Measurements from ENCODE around the gene DOCK9. TPM values are rescaled to one million over a fixed set of nuclear protein-coding genes. Genes with fewer than 3 reads are reported as not detected.

DOCK9 gene
- polyA plus RNA-seq, 1 experiment = 14.5 TPM

GRCh38 chr13:98752467-98753290 is 225.2 kb downstream of the DOCK9 start, which contains the start of gene SLC15A1:
Gene SLC15A1, minus strand, starts transcription at chr13:98752672. Its CDS starts 74 bp downstream, at chr13:98752598.
- no peak for TF ChIP-seq CTCF (IDR thresholded peaks at IDR 0.05; ENCODE audit: insufficient read depth, low read depth, low read length)
- H3K4me3 ChIP-seq (ENCODE audit: low read depth, low read length) = peak within 1 kb of the TSS; percentile 16; the same call in 1 of the 2 replicates
- peaks cover 30% of the 10 kb centered on the region for H3K27me3 ChIP-seq (ENCODE audit: control insufficient read depth, insufficient read depth, low read length)
- ChIA-PET POLR2A (no interaction called here), CTCF (no interaction called here)
- no peak for DNase-seq (ENCODE audit: low read depth)
- H3K36me3 ChIP-seq (ENCODE audit: control insufficient read depth, insufficient read depth, low read length) = no peaks in the 10 kb centered on the region

GRCh38 chr13:98751861-98752466 is 225.9 kb downstream of the DOCK9 start:
- ChIA-PET CTCF (interaction anchor here (1.6 kb wide), 1 partner anchor 10 kb away, joined by 8 read pairs; no protein-coding TSS in a partner anchor), POLR2A (interaction anchor here (0.5 kb wide), 1 partner anchor 51 kb away, joined by 3 read pairs; no protein-coding TSS in a partner anchor)
- no peak for DNase-seq (ENCODE audit: low read depth)
- Histone ChIP-seq H3K4me3 (ENCODE audit: low read depth, low read length) (peak overlapping the region; percentile 16; the same call in 1 of the 2 replicates), H3K27me3 (ENCODE audit: control insufficient read depth, insufficient read depth, low read length) (peaks cover 24% of the 10 kb centered on the region), H3K36me3 (ENCODE audit: control insufficient read depth, insufficient read depth, low read length) (no peaks in the 10 kb centered on the region)
- no peak for TF ChIP-seq CTCF (IDR thresholded peaks at IDR 0.05; ENCODE audit: insufficient read depth, low read depth, low read length)

GRCh38 chr13:98751367-98751782 is 226.5 kb downstream of the DOCK9 start:
- Histone ChIP-seq H3K36me3 (ENCODE audit: control insufficient read depth, insufficient read depth, low read length) (no peaks in the 10 kb centered on the region), H3K27me3 (ENCODE audit: control insufficient read depth, insufficient read depth, low read length) (peaks cover 24% of the 10 kb centered on the region), H3K4me3 (ENCODE audit: low read depth, low read length) (no peak overlapping the region)
- TF ChIP-seq CTCF (IDR thresholded peaks at IDR 0.05; ENCODE audit: insufficient read depth, low read depth, low read length) = no peak
- DNase-seq (ENCODE audit: low read depth) = no peak
- CTCF ChIA-PET = interaction anchor here (1.6 kb wide), 1 partner anchor 10 kb away, joined by 8 read pairs; no protein-coding TSS in a partner anchor
- POLR2A ChIA-PET = interaction anchor here (0.5 kb wide), 1 partner anchor 51 kb away, joined by 3 read pairs; no protein-coding TSS in a partner anchor

- no peak for TF ChIP-seq CTCF (IDR thresholded peaks at IDR 0.05; ENCODE audit: insufficient read depth, low read depth, low read length)
- Histone ChIP-seq H3K4me3 (ENCODE audit: low read depth, low read length) (no peak overlapping the region), H3K27me3 (ENCODE audit: control insufficient read depth, insufficient read depth, low read length) (peaks cover 21% of the 10 kb centered on the region), H3K36me3 (ENCODE audit: control insufficient read depth, insufficient read depth, low read length) (no peaks in the 10 kb centered on the region)
- ChIA-PET POLR2A (interaction anchor here (0.6 kb wide), 1 partner anchor 228 kb away, joined by 4 read pairs; no protein-coding TSS in a partner anchor), CTCF (interaction anchor here (0.7 kb wide), 1 partner anchor 26 kb away, joined by 3 read pairs; no protein-coding TSS in a partner anchor)
- peak; percentile 81 for DNase-seq (ENCODE audit: low read depth)
These were observed 228.4 kb downstream of the DOCK9 start for GRCh38 chr13:98749501-98749900.

GRCh38 chr13:98746968-98747367 is 230.9 kb downstream of the DOCK9 start:
- H3K27me3 ChIP-seq (ENCODE audit: control insufficient read depth, insufficient read depth, low read length) = peaks cover 12% of the 10 kb centered on the region
- POLR2A ChIA-PET = interaction anchor here (0.5 kb wide), 1 partner anchor 62 kb away, joined by 3 read pairs; no protein-coding TSS in a partner anchor
- DNase-seq (ENCODE audit: low read depth) = no peak
- H3K36me3 ChIP-seq (ENCODE audit: control insufficient read depth, insufficient read depth, low read length) = no peaks in the 10 kb centered on the region
- H3K4me3 ChIP-seq (ENCODE audit: low read depth, low read length) = no peak overlapping the region
- CTCF ChIA-PET = interaction anchor here (1.2 kb wide), 1 partner anchor 93 kb away, joined by 3 read pairs; no protein-coding TSS in a partner anchor
- no peak for TF ChIP-seq CTCF (IDR thresholded peaks at IDR 0.05; ENCODE audit: insufficient read depth, low read depth, low read length)

Data from BJ (cell line).